Fibroblast of peridontal ligament (primary cell): ENCODE measurements around the gene DDX55.
"Not testable (repeated sequence)": the region's sequence is repeated elsewhere in the genome, so short reads cannot be mapped to it uniquely, and the experiment has no call there.

Experiments used
- DNase-seq: peaks from one replicate; pipeline ENCODE4 v3.0.0-alpha.2; 2010; ENCODE audit errors: extremely low read depth

Gene DDX55, protein sequence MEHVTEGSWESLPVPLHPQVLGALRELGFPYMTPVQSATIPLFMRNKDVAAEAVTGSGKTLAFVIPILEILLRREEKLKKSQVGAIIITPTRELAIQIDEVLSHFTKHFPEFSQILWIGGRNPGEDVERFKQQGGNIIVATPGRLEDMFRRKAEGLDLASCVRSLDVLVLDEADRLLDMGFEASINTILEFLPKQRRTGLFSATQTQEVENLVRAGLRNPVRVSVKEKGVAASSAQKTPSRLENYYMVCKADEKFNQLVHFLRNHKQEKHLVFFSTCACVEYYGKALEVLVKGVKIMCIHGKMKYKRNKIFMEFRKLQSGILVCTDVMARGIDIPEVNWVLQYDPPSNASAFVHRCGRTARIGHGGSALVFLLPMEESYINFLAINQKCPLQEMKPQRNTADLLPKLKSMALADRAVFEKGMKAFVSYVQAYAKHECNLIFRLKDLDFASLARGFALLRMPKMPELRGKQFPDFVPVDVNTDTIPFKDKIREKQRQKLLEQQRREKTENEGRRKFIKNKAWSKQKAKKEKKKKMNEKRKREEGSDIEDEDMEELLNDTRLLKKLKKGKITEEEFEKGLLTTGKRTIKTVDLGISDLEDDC

DNA sequence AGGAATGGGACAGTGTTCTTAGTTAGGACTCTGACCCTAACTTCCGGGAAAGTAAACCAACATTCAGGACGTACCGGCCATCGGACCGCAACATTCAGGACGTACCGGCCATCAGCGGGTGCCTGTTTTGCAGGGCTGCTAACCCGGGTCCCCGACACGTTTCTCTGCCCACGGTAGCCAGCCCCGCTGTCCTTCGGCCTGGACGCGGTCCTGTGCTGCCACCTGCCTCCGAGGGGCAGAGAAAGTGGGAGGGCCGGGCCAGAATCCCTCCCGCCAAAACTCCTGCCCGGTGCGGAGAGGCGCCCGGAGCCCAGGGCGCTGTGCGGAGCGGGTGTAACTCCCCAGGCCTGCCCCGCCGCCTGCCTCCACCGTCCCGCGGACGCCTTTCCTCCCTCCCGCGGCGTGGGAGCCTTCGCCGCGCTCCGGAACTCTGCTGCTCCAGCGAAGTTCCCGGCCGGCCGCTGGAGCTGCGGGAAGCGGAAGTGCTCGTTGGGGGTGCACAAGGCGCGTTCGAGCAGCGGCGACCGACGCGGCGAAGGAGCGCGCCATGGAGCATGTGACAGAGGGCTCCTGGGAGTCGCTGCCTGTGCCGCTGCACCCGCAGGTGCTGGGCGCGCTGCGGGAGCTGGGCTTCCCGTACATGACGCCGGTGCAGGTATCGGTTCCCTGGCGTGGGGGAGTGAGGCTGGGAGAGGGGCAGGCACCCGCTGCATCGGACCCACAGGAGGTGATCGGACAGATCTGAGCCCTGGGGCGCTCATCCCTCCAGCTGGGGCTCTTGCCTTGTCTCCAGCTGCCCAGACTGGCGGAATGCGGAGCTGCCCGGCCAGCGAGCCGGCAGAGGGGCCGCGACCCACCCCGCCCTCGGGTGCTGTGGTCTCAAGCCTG lies at the start of gene DDX55:
DDX55 (plus strand) TSS at position 498 of the 888 bp plus-strand sequence; CDS start at position 548, 50 bp downstream.
- DNase-seq, result peak; percentile 75

DNA sequence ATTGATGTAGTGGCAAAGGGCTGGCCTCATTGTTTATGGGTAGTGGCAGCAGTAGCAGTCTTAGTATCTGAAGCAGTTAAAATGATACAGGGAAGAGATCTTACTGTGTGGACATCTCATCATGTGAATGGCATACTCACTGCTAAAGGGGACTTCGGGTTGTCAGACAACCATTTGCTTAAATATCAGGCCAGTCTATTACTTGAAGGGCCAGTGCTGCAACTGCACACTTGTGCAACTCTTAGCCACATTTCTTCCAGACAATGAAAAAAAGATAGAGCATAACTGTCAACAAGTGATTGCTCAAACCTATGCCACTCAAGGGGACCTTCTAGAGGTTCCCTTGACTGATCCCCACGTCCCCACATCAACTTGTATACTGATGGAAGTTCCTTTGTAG lies 47.8 kb upstream of the DDX55 start:
- not testable (repeated sequence) for DNase-seq

DNA sequence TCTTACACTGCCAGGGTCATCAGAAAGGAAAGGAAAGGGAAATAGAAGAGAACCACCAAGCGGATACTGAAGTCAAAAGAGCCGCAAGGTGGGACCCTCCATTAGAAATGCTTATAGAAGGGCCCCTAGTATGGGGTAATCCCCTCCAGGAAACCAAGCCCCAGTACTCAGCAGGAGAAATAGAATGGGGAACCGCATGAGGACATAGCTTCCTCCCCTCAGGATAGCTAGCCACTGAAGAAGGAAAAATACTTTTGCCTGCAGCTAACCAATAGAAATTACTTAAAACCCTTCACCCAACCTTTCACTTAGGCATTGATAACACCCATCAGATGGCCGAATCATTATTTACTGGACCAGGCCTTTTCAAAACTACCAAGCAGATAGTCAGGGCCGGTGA lies 47.1 kb upstream of the DDX55 start:
- DNase-seq, result not testable (repeated sequence)

DNA sequence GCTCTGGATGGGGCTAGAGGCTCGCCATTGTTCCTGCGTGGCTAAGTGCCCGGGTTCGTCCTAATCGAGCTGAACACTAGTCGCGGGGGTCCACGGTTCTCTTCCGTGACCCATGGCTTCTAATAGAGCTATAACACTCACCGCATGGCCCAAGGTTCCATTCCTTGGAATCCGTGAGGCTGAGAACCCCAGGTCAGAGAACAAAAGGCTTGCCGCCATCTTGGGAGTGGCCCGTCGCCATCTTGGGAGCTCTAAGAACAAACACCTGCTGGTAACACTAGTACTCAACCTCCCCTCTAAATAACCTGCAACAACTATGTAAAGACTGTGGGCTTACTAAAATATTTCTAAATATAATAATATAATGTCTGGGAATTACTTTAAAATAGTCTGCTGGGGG lies 43.4 kb upstream of the DDX55 start:
- not testable (repeated sequence) for DNase-seq

DNA sequence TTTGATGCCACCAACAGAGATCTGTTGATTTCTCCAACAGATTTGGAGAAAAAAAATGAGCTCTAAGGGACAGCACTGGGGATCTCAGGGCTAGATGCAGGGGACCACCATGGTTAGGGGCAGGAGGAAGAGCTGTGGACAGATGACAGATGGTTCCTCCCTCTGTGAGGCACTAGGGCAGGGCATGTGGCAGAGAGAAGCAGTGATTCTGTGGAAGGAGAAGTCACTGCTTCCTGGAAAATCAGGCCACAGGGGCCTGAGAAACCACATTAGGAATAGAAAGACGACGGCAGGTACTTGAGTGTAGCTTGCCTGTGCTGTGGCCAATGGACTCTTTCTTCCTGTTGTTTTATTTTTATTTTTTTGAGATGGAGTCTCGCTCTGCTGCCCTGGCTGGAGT lies 42.4 kb upstream of the DDX55 start:
- DNase-seq, result no peak

DNA sequence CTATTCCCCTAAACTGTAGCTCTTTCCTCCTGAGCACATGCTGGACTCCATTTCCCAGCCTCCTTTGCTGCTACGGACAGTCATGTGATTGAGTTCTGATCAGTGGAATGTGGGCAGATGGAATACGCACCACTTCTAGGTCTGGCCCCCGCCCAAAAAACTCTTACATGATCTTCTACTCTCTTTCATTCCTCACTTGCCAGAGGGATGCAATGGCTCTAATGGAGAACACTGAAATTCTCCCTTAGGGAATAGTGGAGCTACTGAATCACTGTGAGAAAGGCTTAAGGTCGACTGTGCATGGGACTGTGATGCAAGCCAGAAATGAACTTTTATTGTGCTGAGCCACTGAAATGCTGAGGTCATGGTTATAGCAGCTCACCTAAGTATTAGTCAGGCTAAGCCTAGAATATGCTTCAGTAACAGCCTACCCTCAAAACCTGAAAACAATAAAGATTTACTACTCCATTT lies 30.5 kb upstream of the DDX55 start:
- peak; percentile 94 for DNase-seq

DNA sequence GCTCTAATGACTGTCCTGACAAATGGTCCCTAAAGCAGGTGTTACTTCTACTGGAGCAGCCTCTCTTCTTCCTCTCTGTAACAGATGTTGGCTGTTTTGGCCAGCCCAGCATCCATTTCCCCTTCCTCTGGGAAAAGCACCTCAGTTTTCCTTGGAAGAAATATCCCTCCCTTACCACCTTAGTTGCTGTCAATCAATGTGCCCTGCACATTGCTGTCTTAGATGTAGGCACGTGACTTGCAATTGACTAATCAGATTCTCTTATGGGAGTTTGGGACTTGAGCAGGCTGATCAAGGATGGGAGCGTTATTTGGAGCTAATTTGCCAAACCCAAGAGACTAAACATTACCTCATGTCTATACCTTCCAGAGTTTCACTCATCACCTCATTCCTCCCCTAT lies 29.5 kb upstream of the DDX55 start:
- DNase-seq, result no peak

DNA sequence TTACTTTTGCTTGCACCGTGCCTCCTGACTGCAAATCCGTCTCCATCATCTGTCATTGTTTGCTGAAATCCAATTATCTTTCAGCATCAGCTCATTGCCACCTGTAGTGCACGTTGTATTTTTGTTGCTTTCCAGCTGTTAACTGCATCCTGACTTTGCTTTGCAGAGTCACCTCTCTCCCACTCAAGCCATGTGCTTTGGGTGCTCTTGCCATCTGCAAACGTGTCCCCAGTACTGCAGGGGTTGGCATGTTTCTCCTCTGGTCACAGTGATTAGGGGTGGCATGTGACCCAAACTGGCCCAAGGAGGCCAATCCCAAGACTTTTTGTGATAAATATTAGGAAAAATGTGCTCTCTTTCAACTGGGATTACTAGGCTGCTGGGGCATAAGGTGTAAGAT lies 28.0 kb upstream of the DDX55 start:
- DNase-seq, result no peak

DNA sequence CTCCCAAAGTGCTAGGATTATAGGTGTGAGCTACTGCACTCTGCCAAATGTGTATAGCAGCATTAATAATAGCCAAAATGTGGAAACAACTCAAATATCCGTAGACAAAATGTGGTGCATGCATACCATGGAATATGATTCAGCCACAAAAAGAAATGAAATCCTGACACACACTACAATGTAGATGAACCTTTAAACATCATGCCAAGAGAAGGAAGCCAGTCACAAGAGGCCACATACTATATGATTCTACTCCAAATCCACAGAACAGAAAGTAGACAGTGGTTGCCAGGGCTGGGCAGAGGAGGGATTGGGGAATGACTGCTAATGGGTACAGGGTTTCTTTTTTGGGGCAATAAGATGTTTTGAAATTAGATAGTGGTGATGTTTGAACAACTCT lies 25.3 kb upstream of the DDX55 start:
- DNase-seq, result peak; percentile 46

DNA sequence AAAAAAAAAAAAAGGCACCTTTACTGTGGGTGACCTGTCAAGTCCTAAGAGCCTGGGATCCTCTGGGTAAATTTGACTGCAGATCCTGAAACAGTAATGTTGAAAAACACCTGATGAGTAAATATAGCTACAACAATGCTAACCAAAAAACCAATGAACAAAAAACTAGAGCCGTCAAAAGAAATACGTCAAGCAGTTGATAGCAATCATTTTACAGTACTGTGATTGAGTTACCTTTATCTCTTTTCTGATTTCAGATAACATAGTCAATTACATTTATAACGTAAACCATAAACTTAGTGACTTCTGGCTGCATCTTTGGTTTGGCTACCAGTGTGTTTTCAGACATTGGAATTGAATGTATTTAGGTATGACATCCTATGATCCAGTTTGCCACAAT lies 23.7 kb upstream of the DDX55 start:
- no peak for DNase-seq

DNA sequence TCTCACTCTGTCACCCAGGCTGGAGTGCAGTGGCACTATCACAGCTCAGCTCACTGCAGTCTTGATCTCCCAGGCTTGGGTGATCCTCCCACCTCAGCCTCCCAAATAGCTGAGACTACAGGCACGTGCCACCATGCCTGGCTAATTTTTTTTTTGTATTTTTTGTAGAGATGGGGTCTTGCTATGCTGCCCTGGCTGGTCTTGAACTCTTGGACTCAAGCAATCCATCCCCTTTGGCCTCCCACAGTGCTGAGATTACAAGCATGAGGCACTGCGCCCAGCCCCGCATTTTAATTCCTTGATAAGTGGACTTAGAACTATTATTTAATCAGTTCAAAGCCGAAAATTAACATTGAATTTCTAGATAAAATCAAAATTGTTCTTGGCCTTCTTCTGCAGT lies 23.1 kb upstream of the DDX55 start:
- DNase-seq, result not testable (repeated sequence)

DNA sequence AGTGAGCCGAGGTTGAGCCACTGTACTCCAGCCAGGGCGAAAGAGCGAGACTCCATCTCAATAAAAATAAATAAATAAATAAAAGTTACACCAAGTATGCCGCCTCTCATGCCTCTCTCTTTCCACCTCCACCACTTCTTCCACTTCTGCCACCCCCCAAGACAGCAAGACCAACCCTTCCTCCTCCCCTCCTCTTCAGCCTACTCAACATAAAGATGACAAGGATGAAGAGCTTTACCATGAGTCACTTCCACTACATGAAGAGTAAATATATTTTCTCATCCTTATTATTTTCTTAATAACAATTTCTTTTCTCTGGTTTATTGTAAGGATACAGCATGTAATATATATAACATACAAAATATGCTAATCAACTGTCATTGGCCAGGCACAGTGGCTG lies 21.1 kb upstream of the DDX55 start:
- DNase-seq, result no peak

DNA sequence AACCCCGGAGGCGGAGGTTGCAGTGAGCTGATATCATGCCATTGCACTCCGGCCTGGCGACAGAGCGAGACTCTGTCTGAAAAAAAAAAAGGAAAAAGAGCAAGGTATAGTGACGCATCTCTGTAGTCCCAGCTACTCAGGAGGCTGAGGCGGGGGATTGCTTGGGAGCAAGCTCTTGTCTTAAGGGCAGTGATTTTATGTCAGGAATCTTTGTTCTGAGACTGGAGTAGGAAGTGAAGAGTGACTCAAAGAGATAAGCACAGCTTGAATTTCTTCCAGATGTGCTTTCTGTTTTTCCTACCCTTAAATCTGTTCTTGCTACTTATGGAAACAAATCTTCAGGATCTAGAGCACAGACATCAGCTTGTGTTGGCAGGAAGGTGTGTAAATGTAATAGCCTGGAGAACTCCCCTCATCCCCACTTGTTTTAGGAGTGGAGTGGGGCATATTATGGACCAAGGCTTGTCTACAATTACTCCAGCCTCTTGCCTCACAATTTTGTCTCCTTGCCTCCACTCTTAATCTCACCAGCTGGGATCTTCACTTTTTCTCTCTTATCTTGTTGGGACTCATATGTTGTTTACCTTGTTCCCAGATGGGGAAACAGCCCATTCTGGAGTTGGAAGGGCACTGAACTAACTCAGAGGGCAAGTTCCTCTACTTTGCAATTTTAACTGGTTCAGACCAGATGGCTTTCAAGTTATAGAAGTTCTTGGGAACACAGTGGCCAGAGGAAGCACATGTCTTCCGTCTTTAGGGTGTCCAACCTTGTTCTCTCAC lies 10.0 kb upstream of the DDX55 start:
- DNase-seq, result no peak

DNA sequence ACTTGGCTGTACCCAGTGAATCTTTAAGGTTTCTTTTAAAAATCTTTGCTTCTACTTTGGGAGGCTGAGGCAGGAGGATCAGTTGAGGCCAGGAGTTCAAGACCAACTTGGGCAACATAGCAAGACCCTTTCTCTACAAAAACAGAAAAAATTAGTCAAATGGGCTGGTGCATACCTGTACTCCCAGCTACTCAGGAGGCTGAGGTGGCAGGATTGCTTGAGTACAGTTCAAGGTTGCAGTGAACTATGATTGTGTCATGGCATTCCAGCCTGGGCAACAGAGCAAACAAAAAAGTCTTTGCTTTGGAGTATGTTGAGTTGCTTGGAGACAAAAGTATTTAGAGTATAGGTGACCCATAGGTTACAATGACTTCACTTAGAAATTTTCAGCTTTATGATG lies 6.2 kb upstream of the DDX55 start:
- DNase-seq, result no peak

DNA sequence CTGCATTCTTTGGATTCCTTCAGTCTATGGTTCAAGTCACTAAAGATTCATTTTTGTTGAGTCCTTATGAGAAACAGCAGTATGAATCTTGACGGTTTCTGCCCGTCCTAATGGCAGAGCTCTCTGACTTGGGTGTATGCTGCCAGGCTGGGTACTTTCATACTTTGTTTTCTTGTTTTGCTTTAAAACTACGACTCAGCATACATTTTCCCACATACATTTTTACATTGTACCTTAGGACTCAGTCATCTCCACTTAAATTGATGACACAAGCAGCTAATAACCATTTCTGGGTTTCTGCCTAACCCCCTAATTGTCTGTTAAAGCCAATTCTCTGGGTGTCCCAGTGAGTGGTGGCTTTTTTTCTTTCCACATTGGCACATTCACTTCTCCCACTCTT lies 4.8 kb upstream of the DDX55 start:
- no peak for DNase-seq

DNA sequence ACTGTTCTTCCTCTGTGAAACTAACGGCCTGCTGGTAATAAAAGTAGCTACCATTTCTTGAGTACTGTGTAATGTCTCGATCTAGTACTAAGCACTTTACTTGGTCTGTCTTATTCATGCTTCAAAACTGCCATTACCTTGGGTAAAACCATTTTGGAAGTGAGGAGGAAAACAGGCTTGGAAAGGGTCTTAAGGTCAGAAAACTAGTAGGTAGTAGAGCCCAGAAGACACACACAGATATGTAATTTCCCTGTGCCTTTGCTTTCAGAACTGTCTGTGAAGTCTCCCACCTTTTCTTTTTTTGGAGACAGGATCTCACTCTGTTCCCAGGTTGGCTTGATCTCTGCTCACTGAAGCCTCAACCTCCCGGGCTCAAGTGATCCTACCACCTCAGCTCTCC lies 3.4 kb upstream of the DDX55 start:
- DNase-seq, result no peak

DNA sequence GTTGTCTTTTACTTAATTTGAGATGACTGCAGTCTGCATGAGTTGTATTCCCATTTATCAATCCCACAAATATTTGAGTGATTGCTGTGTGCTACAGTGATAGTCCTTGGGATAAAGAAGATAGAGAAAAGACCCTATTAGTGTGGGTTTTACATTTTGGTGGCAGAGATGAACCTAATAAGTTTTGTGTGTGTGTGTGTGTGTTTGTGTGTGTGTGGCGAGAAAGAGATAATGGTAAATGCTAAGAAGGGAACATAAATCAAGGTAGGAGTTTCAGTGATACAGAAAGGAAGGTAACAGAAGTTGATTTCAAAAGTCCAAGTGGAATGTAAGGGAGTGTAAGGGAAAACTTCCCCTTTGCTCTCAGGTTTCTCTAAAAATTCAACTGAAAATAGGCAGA lies 2.6 kb upstream of the DDX55 start:
- DNase-seq, result no peak

DNA sequence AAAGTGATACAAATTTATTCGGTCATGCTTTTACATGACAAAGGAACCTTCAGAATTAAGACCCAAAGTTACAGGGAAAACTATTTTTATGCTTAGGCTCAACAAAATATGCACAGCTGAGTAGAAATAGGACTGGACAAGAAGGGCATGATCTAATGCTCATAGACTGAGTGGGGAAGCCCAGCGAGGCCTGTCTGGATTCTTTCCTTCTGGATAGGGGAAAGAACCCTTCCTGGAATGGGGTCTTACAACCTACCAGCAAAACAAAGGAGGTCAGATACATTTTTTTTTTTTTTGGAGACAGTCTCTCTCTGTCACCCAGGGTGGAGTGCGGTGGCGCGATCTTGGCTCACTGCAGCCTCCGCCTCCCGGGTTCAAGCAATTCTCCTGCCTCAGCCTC lies 2.2 kb upstream of the DDX55 start:
- no peak for DNase-seq

DNA sequence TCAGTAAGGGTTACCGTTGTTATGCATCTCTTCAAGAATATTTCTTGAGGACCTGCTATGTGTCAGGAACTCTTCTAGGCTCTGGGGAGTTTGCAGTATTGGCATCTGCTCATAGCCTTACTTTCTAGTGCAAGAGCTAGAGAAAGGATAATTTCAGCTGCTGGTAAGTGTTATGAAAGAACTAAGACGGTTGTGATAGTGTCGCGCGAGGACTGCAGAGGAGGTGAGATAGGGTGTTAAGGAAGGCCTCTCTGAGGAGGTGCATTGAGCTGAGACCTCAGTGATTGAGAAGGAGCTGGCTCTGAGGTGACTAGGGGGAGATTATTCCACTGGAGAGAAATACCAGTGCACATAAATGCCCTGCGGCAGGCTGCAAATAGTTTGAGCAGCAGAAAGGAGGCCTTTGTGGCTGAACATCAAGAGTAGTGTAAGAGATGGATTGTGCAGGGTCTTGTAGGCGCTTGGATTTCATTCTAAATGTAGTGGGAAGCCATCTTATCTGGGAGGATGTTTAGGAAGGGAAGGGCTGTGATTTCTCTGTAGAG lies 824 bp downstream of the DDX55 start:
- no peak for DNase-seq

DNA sequence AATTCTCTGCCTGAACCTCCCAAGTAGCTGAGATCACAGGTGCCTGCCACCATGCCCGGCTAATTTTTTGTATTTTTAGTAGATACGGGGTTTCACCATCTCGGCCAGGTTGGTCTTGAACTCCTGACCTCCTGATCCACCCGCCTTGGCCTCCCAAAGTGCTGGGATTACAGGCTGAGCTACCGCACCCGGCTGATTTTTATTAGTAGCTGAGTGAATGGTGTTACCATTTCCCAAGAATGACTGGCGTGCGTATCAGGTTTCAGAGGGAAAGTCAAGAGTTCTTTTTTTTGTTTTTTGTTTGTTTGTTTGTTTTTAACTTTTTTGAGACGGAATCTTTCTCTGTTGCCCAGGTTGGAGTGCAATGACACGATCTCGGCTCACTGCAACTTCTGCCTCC lies 1.6 kb downstream of the DDX55 start:
- DNase-seq, result not testable (repeated sequence)

DNA sequence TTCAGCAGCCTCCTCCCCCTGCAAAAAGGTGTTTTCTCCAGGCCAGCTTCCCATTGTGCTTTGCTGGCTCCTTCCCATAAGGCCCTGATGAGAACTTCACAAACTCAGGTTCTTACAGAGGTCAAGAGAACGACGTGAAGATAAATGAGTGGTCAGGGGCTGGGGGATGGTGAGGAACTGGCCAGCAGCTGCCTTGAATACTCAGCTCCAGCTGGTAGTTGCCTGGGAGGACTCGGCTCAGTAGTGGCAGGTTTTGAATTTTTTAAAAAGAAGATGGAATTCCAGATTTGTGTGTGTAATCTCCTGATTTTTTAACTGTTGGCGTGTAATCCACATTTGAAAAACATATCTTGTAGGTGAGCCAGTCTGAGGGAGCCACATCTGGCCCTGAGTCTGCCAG lies 5.9 kb downstream of the DDX55 start:
- no peak for DNase-seq
